GM18861 (cell line): ENCODE measurements around the gene GRN.
A peak's percentile ranks its signal among the peaks of the same experiment; 100 is the strongest.
"Not testable (repeated sequence)": the region's sequence is repeated elsewhere in the genome, so short reads cannot be mapped to it uniquely, and the experiment has no call there.

Experiments used
- ATAC-seq: cut with Tn5 transposase; IDR thresholded peaks from one replicate; pipeline ENCODE4 v1.9.1; 2021; ENCODE audit not compliant: unreplicated experiment

Gene GRN

DNA sequence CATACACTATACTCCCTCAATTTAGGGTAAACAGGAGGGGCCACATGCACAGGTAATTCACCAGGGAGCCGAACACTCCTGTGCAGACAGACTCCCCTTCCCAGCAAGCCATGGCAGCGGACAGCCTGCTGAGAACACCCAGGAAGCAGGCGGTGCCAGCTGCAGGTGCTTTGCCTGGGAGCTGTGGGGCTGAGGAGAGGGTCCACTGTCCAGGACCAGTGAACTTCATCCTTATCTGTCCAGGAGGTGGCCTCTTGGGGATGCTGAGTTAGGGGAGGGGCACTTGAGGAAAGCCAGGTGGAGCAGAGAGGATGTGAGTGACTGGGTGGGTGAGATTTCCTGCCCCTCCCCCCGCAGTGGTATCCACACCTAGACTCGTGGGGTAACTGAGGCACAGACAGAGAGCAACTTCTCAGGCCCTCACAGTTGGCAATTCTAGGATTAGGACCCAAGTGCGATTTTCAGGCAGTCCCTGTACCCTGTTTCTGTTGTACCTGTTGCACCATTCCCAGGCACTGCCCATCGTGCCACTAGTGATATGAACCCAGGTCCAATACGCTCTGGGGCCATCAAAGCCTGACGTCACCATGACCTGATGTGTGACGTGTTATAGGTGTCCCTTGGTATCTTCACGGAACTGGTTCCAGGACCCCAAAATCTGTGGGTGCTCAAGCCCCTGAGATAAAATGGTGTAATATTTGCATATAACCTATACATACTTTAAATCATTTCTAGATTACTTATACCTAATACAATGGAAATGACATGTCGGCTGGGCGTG, 1.2 kb downstream of the GRN start:
- ATAC-seq, result no peak

DNA sequence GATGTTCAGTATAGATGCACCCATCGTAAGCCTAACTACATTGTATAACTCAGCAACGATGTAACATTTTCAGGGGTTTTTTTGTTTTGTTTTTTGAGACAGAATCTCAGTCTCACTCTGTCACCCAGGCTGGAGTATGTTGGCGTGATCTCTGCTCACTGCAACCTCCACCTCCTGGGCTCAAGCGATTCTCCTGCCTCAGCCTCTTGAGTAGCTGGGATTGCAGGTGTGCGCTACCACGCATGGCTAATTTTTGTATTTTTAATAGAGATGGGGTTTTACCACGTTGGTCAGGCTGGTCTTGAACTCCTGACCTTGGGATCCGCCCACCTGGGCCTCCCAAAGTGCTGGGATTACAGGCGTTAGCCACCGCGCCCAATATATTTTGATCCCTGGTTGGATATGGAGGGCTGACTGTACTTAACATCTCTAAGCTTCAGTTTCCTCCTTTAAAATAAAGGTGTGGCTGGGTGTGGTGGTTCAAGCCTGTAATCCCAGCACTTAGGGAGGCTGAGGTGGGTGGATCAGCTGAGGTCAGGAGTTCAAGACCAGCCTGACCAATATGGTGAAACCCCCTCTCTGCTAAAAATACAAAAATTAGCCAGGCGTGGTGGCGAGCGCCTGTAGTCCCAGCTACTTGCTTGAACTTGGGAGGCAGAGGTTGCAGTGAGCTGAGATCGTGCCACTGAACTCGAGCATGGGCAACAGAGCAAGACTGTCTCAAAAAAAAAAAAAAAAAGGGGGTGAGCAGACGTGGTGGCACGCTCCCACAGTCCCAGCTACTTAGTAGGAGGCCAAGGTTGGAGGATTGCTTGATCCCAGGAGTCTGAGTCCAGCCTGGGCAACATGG, 2.3 kb downstream of the GRN start:
- not testable (repeated sequence) for ATAC-seq

DNA sequence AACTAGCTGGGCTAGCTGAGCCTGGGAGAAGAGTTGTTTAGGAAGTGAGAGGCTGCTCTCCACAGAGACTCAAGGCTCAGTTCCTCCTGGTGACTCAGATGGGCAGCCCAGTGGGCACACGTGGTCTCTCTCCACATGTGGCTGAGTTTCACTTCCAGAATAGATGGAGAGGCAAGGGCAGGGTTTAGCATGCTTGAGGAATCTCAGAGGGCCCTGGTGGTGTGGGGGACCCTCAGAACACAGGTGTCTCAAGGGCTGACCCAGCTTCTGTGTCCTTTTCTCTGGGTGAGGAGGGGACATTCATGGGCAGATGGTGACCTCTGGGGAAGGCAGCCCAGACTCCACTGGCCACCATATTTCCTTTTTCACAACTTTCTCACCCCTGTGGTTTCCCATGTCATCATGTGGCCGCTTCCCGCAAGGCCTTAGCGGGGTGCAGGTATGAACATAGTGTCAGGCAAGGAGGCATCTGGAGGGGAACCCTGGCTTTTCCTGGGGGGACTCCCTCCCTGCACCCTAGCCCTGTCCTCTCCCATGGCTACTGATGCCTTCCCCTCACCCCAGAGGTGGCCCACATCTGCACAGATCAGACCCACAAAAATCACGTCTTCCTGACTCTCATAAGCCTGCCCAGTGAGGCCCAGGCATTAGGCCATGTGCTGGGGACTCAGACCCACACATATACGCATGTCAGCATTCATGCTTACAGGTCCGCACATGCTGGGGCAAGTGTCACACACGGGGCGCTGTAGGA, 3.3 kb downstream of the GRN start:
- peak; percentile 37 for ATAC-seq

DNA sequence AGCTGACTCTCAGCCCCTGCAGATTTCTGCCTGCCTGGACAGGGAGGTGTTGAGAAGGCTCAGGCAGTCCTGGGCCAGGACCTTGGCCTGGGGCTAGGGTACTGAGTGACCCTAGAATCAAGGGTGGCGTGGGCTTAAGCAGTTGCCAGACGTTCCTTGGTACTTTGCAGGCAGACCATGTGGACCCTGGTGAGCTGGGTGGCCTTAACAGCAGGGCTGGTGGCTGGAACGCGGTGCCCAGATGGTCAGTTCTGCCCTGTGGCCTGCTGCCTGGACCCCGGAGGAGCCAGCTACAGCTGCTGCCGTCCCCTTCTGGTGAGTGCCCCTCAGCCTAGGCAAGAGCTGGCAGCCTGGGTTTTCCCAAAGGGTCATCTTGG, 3.9 kb downstream of the GRN start:
- no peak for ATAC-seq

DNA sequence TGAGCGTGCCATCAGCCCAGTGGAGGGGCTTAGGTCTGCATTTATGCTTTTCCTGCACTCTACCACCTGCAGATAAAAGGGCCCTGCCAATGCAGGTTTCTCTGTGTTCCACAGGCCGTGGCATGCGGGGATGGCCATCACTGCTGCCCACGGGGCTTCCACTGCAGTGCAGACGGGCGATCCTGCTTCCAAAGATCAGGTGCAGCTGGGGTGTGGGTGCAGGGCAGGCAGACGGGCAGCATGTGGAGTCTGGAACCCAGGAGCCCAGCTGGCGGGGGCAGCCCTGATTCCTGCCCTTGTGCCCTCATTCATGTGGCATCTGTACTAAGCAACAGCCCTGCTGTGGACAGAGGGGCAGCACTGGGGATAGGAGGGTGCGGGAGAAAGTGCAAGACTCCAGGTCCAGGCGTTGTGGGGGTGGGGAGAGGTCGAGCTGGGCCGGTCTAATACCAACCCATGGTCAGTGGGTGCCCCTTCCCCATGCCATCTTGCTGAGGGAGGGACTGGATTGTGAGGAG, 4.5 kb downstream of the GRN start:
- no peak for ATAC-seq

DNA sequence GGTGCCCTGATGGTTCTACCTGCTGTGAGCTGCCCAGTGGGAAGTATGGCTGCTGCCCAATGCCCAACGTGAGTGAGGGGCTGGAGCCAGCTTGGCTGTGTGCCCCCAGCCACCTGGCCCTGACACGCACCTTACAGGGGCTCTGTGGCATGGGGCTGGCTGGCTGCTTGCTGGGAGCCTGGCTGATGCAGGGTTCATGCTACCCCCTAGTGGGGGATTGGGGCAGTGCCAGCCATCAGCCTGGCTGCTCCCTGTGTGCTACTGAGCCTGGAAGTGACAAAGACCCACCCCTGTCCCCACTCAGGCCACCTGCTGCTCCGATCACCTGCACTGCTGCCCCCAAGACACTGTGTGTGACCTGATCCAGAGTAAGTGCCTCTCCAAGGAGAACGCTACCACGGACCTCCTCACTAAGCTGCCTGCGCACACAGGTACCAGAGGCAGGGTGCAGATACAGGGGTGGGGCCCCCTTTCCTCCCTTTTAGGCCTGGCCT, 5.7 kb downstream of the GRN start:
- ATAC-seq, result no peak

DNA sequence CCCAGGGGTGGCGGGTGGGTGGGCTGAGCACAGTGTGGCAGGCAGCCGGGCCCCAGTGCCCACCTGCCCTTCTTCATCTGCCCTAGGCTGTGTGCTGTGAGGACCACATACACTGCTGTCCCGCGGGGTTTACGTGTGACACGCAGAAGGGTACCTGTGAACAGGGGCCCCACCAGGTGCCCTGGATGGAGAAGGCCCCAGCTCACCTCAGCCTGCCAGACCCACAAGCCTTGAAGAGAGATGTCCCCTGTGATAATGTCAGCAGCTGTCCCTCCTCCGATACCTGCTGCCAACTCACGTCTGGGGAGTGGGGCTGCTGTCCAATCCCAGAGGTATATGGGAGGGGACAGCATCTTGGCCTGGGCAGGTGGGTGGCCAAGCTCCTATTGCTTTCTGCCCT, 6.4 kb downstream of the GRN start:
- ATAC-seq, result no peak

DNA sequence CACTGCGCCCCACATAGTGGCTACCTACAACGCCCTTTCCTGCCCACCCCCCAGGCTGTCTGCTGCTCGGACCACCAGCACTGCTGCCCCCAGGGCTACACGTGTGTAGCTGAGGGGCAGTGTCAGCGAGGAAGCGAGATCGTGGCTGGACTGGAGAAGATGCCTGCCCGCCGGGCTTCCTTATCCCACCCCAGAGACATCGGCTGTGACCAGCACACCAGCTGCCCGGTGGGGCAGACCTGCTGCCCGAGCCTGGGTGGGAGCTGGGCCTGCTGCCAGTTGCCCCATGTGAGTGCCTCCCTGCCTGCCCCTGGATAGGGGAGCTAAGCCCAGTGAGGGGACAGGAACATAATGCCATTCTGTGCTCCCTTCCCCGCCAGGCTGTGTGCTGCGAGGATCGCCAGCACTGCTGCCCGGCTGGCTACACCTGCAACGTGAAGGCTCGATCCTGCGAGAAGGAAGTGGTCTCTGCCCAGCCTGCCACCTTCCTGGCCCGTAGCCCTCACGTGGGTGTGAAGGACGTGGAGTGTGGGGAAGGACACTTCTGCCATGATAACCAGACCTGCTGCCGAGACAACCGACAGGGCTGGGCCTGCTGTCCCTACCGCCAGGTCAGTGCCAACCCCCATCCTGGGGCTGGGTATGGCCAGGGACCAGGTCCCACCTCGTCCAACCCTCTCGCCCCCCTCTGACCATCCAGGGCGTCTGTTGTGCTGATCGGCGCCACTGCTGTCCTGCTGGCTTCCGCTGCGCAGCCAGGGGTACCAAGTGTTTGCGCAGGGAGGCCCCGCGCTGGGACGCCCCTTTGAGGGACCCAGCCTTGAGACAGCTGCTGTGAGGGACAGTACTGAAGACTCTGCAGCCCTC, 7.1 kb downstream of the GRN start:
- ATAC-seq, result no peak

DNA sequence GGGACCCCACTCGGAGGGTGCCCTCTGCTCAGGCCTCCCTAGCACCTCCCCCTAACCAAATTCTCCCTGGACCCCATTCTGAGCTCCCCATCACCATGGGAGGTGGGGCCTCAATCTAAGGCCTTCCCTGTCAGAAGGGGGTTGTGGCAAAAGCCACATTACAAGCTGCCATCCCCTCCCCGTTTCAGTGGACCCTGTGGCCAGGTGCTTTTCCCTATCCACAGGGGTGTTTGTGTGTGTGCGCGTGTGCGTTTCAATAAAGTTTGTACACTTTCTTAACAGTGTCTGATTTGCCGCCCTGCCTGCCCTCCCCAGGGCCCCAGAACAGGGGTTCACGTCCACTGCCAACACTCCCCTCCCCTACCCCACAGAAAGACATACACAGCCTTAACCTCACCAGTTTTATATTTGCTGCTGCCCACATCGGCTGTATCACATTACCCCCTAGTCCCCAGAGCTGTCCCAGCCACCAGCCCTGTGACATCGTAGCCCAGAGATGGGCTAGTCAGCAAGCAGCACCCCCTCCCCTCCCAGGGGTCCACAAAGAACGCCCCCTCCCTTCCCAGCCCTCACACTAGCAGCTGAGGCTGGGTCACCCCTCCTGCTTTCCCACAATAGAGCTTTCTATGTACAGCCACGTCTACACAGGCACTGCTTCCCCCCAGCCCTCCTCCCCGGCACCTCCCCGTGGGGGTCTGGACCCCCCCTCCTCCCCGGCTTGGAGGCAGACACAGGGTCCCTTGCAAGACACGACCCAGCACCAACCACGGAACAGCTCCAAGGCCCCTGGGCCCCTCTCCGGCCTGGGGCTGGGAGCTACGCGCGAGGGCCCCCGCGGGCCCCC, 7.9 kb downstream of the GRN start:
- no peak for ATAC-seq

DNA sequence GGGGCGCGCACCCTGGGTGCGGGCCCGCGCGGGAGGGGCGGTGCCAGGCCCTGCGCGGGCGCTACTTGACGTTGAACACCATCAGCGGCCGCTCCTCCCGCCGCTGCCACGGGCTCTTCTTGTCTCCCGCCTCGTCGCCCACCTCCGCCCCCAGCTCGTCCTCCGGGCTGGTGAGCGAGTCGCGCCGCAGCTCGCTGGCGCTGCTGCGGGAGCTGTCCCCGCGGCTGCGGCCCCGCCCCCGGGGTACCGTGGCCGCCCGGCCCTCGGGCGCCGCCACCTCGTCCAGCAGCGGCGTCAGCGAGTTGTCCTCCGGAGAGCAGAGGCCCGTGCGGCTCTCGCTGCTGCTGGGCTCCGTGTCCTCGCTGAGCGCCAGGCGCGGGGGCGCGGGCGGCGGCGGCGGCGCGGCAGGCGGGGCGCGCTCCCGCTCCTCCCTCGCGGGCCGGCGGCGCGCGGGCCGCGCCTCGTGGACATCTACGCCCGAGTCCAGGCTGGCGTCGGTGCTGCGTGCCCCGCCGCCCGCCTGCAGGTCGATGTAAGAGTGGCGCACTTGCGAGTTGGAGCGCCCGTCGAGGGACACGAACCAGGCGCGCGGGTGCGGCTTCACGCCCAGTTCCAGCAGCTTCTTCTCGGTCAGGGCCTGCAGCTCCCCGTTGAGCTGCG, 8.7 kb downstream of the GRN start:
- ATAC-seq, result no peak

DNA sequence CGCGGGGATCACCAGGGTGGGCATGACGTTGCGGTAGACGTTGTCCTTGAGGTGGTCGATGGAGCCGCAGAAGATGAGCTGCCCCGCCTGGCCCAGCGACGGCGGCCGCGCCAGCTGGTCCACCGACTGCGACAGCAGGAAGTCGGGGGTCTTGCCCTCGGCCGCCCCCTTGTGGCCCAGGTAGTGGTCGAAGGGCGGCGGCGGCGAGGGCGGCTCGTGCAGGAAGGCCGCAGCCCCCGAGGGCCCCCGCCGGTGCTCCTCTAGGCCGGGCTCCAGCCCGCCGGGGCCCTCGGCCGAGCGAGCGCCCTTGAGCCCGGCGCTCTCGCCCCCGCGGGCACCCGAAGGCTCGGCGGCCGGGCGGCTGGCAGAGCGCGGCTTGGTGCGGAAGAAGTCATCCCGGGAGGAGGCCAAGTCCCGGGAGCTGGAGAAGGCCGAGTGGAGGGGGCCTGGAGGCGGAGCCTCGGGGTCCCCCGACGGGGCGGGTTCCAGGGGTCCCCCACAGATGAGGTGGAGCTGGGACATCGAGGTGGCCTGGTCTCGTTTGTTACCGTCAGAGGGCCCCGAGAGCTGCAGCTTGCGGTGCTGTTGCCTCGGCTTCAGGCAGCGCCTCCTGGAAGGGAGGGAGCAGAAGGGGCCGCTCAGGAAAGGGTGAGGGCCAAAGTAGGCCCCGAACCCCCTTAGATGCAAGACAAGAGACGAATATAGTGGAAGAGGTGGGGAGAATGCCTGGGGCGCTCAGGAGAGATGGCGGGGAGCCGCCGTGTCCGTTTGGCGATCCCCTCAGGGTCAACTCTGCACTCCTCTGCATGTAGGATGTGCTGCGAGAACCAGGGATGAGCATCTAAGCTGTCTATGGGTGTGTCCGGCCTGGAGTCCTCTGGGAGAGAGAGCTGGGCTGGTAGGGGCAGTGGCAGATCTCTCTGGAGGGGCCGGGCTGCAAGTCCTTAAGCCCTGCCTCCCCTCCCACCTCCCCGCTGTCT, 9.8 kb downstream of the GRN start:
- no peak for ATAC-seq

DNA sequence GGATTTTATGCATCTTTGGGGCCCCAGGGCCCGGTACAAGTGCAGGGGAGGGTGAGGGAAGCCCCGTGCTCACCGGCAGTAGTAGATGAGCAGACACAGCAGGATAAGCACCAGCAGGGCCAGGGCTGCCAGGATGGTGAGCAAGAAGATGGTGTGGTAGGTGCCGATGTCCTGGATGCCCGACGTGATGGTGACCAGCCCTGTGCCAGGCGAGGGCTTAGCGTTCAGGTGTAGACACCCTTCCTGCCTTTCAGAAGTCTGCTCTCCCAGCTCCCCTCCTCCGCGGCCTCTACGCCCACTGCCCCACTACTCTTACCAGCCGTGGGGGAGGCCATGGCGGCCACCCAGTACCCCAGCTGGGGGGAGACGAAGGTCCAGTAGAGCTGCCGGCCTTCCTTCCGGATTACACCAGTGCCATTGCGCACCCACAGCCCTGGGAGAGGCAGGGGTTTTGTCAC, 10.6 kb downstream of the GRN start:
- ATAC-seq, result no peak

DNA sequence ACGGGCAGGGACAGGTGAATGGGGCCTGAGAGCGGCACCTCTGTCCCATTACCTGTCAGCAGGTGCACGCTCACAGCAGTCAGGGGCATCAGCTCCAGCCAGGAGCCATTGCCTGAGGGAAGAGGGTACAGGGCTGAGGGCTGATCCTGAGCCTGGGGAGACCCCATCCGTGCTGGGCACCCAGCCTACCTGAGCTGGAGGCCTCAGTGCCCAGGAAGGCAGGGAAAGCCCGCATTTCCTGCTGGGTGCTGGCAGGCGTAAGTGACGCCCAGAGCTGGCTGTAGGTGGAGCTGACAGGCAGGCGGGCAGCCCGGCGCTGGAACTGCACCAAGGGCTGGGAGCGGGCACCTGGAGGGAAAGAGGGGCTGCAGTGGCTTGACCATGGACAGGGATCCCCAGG, 11.1 kb downstream of the GRN start:
- no peak for ATAC-seq

DNA sequence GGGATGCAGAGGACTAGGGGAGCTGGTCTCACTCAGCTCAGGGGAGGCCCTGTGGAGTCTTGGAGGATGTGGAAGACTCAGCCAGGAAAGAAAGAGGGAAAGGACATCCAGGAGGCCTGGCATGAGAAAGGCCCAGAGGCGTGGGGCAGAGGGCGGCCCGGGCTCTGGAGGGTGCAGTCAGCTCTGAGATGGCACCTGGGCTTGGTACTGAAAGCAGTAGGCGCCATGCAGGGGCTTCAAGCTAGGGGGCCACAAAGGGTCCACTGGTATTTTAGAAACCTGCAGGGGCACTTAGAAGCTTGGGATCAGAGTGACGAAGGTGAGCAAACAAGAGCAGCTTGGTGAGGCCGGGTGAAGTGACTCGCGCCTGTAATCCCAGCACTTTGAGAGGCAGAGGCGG, 13.0 kb downstream of the GRN start:
- ATAC-seq, result no peak

DNA sequence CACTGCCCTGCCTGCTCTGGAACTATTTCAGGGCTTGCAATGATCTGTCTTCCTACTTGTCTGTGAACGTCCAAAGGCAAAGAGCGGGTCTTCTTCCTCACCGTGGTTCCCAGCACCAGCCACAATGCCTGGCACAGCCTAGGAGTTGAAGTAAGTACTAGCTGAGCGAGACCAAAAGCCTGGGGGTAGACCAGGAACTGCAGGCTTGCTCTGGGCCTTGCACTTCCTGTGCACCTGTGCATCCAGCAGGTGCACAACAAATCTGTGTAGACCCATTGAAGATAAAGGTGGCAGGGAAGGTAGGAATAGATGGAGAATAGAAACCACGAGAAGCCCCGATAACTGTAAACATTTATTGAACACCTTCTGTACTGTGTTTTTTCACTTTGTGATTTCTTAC, 13.9 kb downstream of the GRN start:
- ATAC-seq, result no peak

DNA sequence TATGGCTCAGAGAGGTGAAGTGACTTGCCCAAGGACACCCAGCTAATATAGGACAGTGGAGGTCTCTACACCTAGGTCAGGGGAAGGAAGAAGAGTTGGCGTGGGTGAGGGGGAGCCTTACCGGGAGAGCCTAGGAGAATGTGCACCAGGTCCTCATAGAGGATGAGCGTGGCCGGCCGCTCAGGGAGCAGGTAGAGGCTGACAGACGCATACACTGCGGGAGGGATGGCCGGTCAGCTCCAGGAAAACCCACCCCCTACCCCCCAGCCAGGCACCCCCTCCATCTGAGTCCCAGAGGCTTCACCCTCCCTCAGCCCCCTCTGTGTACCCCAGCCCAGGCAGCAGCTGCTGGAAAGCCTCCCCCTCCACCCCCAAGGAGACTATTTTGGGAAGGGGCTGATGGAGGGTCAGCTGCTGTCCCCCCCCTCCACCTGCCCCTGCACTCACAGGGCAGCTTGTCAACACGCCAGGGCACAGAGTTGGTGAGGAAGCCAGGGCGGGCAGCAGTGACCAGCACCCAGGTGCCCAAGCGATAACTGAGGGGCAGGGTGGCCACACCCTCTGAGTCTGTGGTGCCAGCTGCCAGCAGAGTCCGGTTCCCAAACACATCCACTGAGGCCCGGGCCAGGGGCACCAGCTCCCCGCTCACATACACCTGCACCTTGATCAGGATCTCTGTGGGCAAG, 14.5 kb downstream of the GRN start:
- no peak for ATAC-seq

DNA sequence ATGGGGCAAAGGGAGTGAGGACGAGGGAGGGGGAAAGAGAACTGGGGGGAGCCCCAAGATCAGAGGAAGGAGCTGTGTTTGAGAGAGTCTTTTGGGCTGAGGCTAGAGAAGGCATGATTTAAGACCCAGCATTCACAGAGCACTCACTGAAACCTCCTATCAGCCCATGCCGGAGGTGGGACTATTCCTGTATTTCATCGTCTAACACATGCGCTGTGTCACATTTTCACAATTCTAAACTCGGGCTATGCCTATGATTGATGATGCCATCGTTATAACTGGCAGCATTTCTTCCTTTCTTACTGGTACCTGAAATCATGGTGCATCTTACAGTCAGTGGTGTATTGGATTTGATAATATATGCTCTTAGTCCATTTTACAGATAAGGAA, 15.0 kb downstream of the GRN start:
- no peak for ATAC-seq
